T1000 (cell line): Measurements from ENCODE around the gene RTL1.

ENCODE experiments used
- DNase-seq: peaks from one replicate; lab custom pipeline; 2025; ENCODE audit warnings: mixed read lengths; lab: John Stamatoyannopoulos, UW

Gene RTL1

DNA sequence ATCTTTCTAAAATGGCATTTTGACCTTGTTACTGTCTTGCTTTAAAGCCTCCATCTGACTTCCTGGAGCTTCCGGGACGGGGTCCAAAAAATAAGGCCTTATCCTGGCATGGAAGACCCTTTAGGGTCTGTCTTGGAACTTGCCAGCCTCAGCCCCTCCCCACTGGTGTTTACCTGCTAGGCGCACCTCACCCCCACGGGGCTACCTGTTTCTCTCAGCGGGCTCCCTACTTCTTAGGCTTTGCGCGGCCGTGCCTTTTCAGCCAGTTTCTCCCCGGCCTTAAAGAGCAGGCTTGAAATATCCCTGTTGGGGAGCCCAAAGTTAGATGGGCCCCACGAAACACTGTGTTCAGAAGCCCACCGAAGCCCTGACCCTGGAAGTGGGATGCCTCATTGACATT is 5.1 kb downstream of the RTL1 start:
- DNase-seq, result no peak

DNA sequence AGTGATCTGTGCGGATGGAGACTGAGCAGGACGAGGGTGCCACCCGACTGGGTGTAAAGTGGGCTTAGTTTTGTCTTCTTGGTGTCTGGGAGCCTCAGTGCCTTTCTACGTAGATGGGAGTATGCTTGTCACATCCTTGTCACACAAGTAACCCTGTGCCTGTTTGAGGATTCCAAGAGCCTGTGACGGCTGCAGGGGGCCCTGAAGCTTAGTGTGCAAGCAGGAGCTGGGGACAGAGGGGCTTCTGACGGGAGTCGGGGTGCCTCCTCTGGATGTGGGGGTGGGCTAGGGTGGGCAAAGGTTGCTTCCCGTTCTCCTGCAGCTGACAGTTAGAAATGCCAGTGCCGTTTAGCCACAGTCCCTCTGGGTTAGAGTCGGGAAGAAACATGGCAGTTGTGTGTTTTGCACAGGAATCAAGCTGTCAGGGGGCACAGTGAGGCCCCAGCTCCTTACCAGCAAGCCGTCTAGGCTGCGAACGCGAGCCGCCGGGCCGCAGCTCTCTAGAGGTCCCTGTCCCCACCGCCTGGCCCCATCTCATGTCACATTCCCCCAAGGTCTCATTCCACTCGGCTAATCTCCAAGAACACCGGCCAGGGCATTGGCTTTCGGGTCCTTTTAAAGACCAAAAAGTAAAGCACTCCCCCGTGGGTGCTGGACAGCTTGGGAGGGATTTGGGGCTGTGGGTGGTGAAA is 7.0 kb downstream of the RTL1 start:
- no peak for DNase-seq

DNA sequence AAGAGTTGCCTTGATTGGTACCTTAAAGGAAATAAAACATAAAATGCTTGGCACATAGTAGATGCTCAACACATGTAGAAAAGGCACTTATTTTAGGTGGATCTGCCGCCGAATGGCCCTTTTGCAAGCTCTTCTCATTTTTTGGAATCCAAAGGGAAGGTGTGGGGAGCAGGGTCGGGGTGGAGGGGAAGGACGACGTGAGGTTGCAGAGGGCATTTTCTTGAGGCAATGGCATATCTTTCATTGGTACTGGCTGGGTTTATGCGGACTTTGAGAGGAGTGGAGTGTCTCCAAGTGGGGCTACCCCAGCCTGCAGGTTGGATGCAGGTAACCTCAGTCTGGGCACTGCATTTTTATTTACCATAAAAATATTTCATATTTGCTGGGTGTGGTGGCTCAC is 8.1 kb downstream of the RTL1 start:
- no peak for DNase-seq

DNA sequence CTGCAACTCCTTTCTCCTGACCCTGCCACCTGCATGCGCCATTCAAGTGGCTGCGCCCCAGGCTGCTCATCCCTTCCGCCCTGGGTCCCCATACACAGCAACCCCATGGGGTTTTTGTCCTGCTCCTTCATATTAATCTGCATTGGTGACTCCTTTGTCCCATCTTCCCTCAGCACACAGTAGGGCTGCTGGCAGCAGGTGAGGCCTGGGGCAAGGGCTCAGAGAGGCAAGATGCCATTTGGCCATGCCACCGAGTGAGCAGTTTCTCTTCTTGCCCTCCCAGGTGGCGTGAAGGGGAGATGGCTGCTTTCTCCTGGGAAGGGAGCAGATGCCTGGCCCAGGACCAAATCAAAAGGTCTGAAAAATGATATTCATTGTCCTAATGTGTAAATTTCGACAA is 9.1 kb downstream of the RTL1 start:
- no peak for DNase-seq

DNA sequence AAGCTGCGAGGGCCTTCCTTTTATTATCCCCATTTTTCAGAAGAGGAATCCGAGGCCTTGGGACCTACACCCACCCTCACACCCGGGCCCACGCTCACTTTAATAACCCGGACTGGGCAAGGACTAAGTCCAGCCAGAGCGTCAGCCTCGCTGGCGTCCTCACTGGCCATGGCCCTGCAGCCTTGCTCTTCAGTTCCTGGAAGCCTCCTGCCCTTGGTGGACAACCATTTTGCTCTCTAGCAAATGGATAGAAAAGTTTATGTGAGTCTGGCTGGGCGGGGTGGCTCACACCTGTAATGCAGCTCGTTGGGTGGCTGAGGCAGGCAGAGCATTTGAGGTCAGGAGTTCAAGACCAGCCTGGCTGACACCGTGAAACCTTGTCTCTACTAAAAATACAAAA is 9.8 kb downstream of the RTL1 start:
- no peak for DNase-seq

GRCh38 chr14:100893228-100893601 is 10.3 kb downstream of the RTL1 start:
- DNase-seq, result no peak

DNA sequence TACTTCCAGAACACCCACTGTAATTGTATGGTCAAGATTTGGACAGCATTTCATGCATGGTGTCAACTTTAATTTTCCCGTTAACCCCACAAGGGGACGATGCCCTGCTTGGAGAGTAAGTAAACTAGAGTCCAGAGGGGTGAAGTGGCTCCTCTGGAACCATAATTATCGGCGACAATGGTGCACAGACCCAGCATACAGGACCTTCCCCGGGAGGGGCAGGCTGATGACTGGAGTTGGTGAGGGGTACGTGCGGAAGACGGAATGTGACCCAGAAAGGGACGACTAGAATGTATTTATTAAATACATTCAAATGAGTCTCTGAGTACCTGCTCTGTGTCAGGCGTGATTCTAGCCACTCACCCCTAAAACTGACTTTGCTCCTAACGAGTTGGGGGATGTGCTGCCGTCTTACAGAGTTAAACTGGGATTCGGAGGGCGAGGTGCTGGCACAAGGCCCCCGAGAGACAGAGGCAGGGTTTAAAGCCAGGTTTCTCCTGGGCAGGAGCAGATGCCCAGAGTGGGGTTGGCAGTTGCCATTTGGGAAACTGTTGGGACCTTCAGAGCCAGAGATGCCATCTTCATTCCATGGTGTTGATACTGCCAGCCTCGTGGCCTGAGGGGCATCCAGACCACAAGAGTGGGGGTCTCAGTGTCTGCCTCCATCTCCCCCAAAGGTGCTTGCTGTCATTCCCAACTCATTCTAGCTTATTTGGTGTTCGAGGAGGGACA is 10.9 kb downstream of the RTL1 start:
- no peak for DNase-seq

DNA sequence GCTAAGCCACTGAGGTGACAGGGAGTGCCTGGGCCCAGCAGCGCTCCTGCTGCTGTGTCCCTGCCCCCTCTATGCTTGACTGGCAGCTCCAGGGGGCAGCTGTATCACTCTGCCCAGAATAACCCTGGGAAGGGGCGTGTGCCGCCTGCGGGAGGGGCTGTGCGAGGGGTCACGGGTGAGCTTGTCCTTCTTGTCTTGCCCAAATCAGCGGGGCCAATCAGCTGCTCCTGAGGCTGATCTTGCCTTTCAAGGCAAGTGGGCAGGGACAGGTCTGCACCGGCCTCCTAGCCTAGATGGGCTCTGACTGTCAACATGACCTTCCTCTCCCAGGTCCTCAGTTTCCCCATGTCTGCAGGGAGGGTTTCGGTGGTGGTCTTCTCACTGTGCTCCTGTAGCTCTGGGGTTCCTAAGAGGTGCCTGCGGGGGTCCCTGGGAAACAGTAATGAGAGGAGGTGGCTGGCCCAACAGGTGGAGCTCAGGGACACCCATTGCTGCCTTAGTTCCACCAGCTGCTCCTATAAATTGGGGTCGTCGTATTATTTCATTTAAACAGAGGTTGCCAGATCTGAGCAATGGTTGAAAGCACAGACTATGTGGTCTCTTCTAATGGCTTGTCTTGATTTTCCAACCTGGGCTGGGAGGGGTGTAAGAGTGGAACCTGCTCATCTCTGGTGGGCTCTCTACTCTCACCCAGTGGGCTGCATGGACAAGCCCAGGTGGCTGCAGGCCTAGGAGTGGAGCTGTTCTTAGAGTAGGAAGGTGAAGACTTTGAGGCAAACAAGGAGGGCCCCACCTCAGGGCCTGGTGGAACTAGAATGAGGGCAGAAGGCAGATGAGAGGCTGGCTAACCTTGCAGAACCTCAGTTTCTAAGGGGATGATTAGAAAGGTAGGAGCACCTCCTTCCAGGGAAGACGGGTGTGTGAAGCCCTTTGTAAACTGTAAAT is 11.7 kb downstream of the RTL1 start:
- no peak for DNase-seq

DNA sequence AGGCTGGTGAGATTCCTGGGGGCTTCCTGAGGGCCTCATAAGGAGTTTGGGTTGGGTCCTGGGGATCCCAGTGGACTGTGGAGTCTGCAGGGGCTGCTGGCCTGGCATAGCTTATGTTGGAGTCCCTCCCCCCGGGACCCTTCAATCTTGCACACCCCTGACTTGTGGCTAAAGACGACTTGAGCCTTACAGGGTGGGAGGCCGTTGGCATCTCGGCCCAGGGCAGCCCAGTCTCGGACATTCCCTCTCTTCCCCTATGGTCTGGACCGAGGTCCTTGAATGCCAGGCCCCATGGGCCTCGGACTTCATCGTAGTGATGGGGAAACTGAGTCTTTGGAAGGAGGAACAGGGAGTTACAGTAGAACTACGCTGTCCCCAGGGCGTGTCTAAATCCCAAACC is 12.5 kb downstream of the RTL1 start:
- DNase-seq, result no peak

DNA sequence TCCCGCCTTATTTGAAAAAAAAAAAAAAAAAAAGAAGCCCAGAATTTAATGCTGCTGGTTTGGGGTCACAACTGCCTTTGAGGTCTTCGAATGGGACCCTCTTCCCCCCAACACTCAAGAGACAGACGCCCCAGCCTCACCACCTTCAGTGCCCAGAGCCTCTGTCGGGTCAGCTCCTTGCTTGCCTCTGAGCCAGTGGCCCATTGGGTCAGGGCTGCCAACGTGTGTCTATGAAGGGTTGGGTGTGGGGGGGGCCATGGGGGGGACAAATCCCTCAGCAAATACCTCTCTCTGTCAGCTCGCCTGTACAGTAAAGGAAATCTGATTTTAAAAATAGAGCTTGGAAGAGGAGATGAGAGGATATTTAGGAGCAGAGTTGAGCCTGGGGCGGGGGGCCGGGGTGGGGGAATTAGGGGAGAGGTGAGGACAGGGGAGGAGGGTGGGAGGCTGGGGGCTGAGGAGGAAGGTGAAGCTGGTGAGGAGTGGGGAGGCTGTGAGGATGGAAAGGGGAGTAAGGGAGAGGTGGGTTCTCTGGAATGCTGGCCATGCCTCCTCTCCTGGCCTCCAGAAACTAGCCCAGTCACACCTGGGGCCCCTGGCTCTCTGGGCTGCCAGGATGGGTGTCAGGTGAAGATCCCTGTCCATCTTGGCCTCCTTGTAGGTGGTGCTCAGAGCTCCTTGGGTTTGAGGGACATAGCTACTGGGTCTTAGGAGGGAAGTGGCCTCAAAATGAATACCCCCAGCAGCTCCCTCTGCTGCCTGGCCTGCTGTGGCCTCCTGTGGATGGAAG is 13.3 kb downstream of the RTL1 start:
- DNase-seq, result no peak

GRCh38 chr14:100889641-100890040 is 13.9 kb downstream of the RTL1 start:
- DNase-seq, result no peak

GRCh38 chr14:100888789-100889315 is 14.7 kb downstream of the RTL1 start:
- DNase-seq, result no peak

DNA sequence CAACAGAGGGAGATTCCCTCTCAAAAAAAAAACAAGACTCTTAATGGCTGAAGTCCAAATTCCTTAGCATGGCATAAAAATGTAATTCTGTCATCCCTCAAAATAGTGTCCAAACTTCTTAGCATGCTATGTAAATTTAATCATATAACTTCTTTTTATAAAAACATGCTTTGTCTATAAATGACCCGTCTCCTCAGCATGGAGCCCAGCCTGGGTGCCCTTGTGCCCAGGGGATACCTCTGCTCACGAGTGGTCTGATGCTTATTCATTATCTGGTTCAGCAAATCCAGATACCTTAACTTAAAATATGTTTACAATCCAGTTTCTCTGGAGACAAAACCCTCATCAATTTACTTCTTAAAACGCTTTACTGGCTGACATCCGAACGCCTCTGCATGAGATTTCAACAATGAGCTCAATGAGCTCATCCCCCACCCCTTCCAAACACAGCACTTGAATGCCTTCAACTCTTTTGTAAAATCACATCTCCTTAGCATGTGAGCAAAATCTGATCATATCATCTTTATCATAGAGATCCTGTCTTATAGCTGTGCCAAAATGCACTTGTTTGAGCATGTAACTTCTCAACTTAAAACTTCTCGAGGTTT is 15.7 kb downstream of the RTL1 start:
- no peak for DNase-seq

- no peak for DNase-seq
These were observed 17.9 kb downstream of the RTL1 start for GRCh38 chr14:100885617-100886016.

DNA sequence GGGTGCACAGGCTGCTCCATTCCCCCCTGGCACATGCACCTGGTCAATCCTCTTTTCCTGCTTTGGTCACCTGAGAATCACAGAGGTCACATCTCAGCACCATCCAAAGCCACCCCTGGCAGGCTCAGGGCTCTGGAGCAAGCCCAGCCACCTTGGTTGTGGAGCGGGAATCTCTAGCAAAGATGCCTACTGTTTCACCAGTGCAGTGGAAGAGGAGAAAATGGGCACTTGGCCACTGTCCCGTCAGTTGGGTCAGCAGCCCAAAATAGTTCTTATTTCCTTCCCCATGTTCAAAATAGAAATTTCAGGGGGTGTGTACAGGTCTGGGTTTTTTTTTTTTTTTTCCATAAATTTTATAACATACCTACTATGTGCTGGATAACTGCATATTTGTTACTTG is 18.3 kb downstream of the RTL1 start:
- DNase-seq, result no peak

- no peak for DNase-seq
These were observed 19.1 kb downstream of the RTL1 start for GRCh38 chr14:100884456-100884855.

GRCh38 chr14:100883789-100884101 is 19.8 kb downstream of the RTL1 start:
- DNase-seq, result no peak

DNA sequence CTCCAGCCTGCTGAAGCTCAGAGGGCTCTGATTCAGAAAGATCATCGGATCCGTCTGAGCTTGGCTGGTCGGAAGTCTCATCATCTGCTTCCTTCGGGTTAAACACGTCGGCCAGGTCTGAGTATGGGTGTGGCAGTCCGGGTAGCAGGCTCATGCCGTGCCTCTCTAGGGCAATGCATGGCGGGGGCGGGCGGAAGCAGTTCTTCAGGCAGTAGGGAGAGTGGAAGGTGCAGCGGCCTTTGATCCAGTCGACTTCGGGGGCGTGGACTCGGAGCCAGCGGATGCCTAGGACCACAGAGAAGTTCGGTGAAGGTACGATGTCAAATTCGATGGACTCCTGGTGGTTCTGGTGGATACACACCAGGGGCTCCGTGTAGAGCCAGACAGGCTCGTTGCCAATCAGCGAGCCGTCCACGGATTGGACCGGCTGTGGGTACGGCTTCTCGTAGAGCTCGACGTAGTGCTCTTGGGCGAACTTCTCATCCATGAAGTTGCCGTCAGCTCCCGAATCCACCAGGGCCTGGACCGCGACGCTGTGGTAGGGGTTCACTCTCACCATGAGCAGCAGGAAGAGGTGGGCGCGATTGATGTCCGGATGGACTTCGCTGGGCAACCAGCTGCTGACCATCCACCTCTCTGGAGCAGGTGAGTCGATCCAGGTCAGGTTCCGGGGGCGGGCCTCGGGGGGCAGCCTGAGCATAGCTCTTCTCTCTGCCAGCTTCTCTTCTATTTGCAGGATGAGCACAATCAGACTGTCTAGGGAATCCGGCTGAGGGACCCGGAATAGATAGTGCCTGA is 20.3 kb downstream of the RTL1 start:
- DNase-seq, result no peak

GRCh38 chr14:100882026-100882967 is 21.2 kb downstream of the RTL1 start:
- DNase-seq, result no peak
